ENCODE measurements around the gene SCD. TPM values are rescaled to one million over a fixed set of nuclear protein-coding genes. Genes with fewer than 3 reads are reported as not detected.
A peak's percentile ranks its signal among the peaks of the same experiment; 100 is the strongest.

Gene SCD
- total and polyA plus RNA-seq, 9 of the 15 experiments (the other 6 are each of a cell fraction or from before 2014, with no cell fraction given): 114 to 486 (median 188) TPM

- no peak for TF ChIP-seq FOXK1 (CRISPR knock-in tag; IDR thresholded peaks at IDR 0.05; ENCODE audit: borderline replicate concordance)
- no peak for TF ChIP-seq ZNF644 (tag; IDR thresholded peaks at IDR 0.05; ENCODE audit: low read depth)
- TF ChIP-seq NRF1 (conservative IDR thresholded peaks at IDR 0.05 in 1 of 2, IDR thresholded peaks at IDR 0.05 in 1 of 2): 0 out of 4 replicates have a peak, but pooled peaks have one; percentile 26 to 37
- no peak for TF ChIP-seq NFYB (IDR thresholded peaks at IDR 0.05; ENCODE audit: extremely low read depth, insufficient read length)
- TF ChIP-seq HEY1 (CRISPR knock-in tag; IDR thresholded peaks at IDR 0.05; ENCODE audit: borderline replicate concordance): no peak
- TF ChIP-seq ZBTB43 (CRISPR knock-in tag; IDR thresholded peaks at IDR 0.05): no peak
- no peak for TF ChIP-seq SRSF1 (IDR thresholded peaks at IDR 0.05; ENCODE audit: low read depth, low read length)
- TF ChIP-seq TEAD2 (tag; IDR thresholded peaks at IDR 0.05): no peak
- no peak for TF ChIP-seq ZFP36 (IDR thresholded peaks at IDR 0.05; ENCODE audit: low read depth, low read length, partially characterized antibody)
- peak overlapping the region; percentile 93 for H3K4me3 ChIP-seq
- BruUV-seq (replicated peaks): no TSS peak
- H3K79me2 ChIP-seq (ENCODE audit: control insufficient read depth, insufficient read depth, low read length): peaks cover 87% of the 10 kb centered on the region
- FAIRE-seq: no peak
- H3K4me1 ChIP-seq (replicated peaks in 1 of 2; ENCODE audit: control insufficient read depth in 2 of 2, insufficient read depth in 2 of 2, low read length in 2 of 2): peaks cover 23 to 43% of the 10 kb centered on the region in 2 experiments; a peak in 4 of 5 replicates
- no peak overlapping the region for H2AFZ ChIP-seq (ENCODE audit: low read depth, low read length)
- no peak overlapping the region; the same call in 2 of the 3 replicates for H3K27ac ChIP-seq (ENCODE audit: extremely low read depth, low read depth, low read length)
- ChIA-PET POLR2A (interaction anchor here (1.3 to 4.2 kb wide), 5 partner anchors 10 to 22 kb away, joined by 3 to 19 read pairs (median 8); no protein-coding TSS in a partner anchor), CTCF (ENCODE audit: low intra/inter-chr PET ratio) (no interaction called here)
- no peaks in the 10 kb centered on the region for H3K9me1 ChIP-seq (ENCODE audit: control insufficient read depth, insufficient read depth, low read length)
- H4K20me1 ChIP-seq (replicated peaks; ENCODE audit: control insufficient read depth, insufficient read depth, low read length): peaks cover 45% of the 10 kb centered on the region
- H3K27me3 ChIP-seq (ENCODE audit: control insufficient read depth in 2 of 2, insufficient read depth in 2 of 2, low read length in 2 of 2): no peaks in the 10 kb centered on the region
- no peak for DNase-seq (ENCODE audit: extremely low read depth in 1 of 4, low spot score in 3 of 4)
- intact Hi-C loops (cut with micrococcal nuclease) (loop anchor here (10.0 kb wide), 1 partner anchor 526 kb away; no protein-coding TSS in a partner anchor), in situ Hi-C loops (cut with MboI) (loop anchor here (25.0 kb wide), 1 partner anchor 538 kb away; no protein-coding TSS in a partner anchor)
- 25% methylated on average over 5 of the region's 5 CpGs for WGBS (ENCODE audit: insufficient coverage, low coverage, missing lambda C conversion rate)
- H3K9ac ChIP-seq (ENCODE audit: insufficient read depth in 1 of 2, low read depth in 2 of 2, low read length in 2 of 2): peak overlapping the region; percentile 84 to 97
- H3K9me3 ChIP-seq (replicated peaks; ENCODE audit: control insufficient read depth, insufficient read depth, low read depth, low read length): no peaks in the 10 kb centered on the region
- H3K4me2 ChIP-seq (ENCODE audit: insufficient read depth, low read length): peak overlapping the region; percentile 87
- peaks cover 64% of the 10 kb centered on the region for H3K36me3 ChIP-seq (ENCODE audit: control insufficient read depth, insufficient read depth, low read length)
- no peak for ATAC-seq
These were observed 2.1 kb downstream of the SCD start for GRCh38 chr10:100349087-100349486.
